Fibroblast of pulmonary artery (primary cell): ENCODE data around the gene ADAT3.

Experiments used
- DNase-seq: peaks from one replicate; pipeline ENCODE4 v3.0.0-alpha.2; 2010; ENCODE audit warnings: low read depth
- H3K4me3 ChIP-seq: replicated peaks from 2 replicates; pipeline ENCODE4 v1.5.1; 2011; ENCODE audit warnings: low read depth, mild to moderate bottlenecking, control low read depth, low read length, moderate library complexity
- CTCF ChIP-seq: IDR thresholded peaks from 2 replicates; pipeline ENCODE4 v1.5.1; 2011; ENCODE audit warnings: mild to moderate bottlenecking, control low read depth, low read length, inconsistent platforms; ENCODE audit errors: missing control alignments

ADAT3 gene

GRCh38 chr19:1962674-1963073 is 57.5 kb downstream of the ADAT3 start:
- no peak for DNase-seq
- H3K4me3 ChIP-seq: no peak overlapping the region
- no peak for TF ChIP-seq CTCF
